ENCODE measurements around the gene TIFAB. TPM values are rescaled to one million over a fixed set of nuclear protein-coding genes. Genes with fewer than 3 reads are reported as not detected.

Gene TIFAB
- total and polyA plus RNA-seq, 7 experiments from 2014 or later: 0.05 to 1.1 (median 0.08) TPM; not detected in 4

DNA sequence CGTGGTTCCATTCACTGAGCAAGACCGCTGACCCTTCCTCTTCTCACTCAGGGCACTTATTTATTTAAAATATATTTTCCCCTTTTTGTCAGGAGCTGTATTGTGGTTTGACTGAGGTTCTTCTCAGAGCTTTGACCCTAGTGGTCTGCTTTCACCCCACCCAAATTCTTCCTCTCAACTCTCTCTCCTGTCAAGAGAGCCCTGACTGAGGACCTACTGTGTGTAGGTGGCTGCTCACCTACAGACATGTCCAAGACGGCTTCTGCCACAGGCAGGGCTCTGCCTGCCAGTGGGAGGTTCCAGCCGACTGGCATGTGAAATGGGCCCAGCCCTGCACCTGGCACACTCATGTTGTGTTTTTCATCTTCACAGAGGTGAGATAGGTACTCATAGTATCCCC is 10.2 kb downstream of the TIFAB start:
- Histone ChIP-seq H3K27ac (ENCODE audit: low read depth, low read length) (no peak overlapping the region), H3K4me3 (ENCODE audit: low read length) (no peak overlapping the region), H3K27me3 (ENCODE audit: control insufficient read depth in 2 of 2, insufficient read depth in 2 of 2, low read length in 2 of 2) (no peaks in the 10 kb centered on the region), H3K9me3 (ENCODE audit: control insufficient read depth in 2 of 3, low read length in 3 of 3) (no peaks in the 10 kb centered on the region), H3K36me3 (ENCODE audit: control insufficient read depth in 2 of 3, insufficient read depth in 3 of 3, low read length in 3 of 3) (no peaks in the 10 kb centered on the region), H3K4me1 (ENCODE audit: control insufficient read depth in 2 of 2, insufficient read depth in 2 of 2, low read length in 2 of 2) (no peaks in the 10 kb centered on the region)
- H3K4me1 Mint-ChIP-seq: peaks cover 0 to 4% (median 0%) of the 10 kb centered on the region in 7 donors
- no peak for ATAC-seq
- intact Hi-C loops (cut with micrococcal nuclease): no loop called here
- H3K27me3 Mint-ChIP-seq: peaks cover 0 to 20% (median 6%) of the 10 kb centered on the region in 5 donors
- no peak for DNase-seq
- no peaks in the 10 kb centered on the region for H3K9me3 Mint-ChIP-seq
- no peaks in the 10 kb centered on the region for H3K36me3 Mint-ChIP-seq
- no peak overlapping the region for H3K4me3 Mint-ChIP-seq
- H3K27ac Mint-ChIP-seq: no peak overlapping the region
- POLR2A ChIA-PET: no interaction called here
- CTCF ChIA-PET: interaction anchor here (0.8 kb wide), 1 partner anchor 125 kb away, joined by 3 read pairs; no protein-coding TSS in a partner anchor

DNA sequence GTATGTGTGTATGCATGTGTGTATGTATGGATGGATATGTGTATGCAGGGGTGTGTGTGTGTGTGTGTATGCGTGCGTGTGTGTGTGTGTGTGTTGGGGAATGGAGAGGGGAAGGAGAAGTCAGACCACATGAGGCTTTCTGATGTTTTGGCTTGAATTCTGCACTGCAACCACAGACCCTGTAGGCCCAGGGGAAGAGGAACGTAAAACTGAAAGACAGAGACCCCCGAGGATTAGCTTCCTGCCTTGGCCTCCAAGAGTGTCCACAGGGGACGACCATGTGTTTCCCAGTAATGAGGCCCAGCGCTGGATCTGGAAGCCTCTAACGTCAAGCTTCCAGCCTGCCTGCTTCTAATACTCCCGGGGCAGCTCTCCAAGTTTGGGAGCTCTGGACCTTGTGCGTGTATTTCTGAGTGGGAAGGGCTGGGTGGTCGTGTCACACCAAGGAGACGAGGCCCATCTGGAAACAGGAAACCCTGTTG is 10.8 kb downstream of the TIFAB start:
- CTCF ChIA-PET: interaction anchor here (0.8 kb wide), 1 partner anchor 125 kb away, joined by 3 read pairs; no protein-coding TSS in a partner anchor
- no peaks in the 10 kb centered on the region for H3K36me3 ChIP-seq (ENCODE audit: control insufficient read depth in 2 of 3, insufficient read depth in 3 of 3, low read length in 3 of 3)
- H3K27ac Mint-ChIP-seq: no peak overlapping the region

DNA sequence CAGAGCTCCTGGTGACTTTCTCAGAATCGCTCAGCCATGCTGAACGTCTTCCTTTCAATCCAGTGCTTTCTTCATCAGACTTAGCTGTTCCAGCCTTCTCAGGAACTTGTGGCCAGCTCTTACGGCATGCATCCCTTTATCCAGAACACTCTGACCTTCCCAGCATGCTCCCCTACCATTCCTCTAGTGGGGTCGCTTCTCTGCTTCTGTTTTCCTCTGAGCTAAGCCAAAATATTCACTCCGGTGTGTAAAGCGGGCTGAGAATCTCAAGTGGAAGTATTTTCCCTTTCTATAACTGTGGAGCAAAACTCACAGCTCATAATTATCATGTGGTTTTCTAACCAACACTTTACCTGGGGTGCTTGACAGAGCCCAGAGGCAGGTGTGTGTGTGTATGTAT is 11.2 kb downstream of the TIFAB start:
- H3K36me3 ChIP-seq (ENCODE audit: control insufficient read depth in 2 of 3, insufficient read depth in 3 of 3, low read length in 3 of 3): no peaks in the 10 kb centered on the region
- H3K27me3 ChIP-seq (ENCODE audit: control insufficient read depth in 2 of 2, insufficient read depth in 2 of 2, low read length in 2 of 2): no peaks in the 10 kb centered on the region
- DNase-seq (no peak), ATAC-seq (no peak)
- Mint-ChIP-seq H3K9me3 (no peaks in the 10 kb centered on the region), H3K36me3 (no peaks in the 10 kb centered on the region), H3K27me3 (peaks cover 4 to 26% (median 6%) of the 10 kb centered on the region in 5 donors), H3K4me3 (no peak overlapping the region), H3K27ac (no peak overlapping the region), H3K4me1 (peaks cover 0 to 4% (median 0%) of the 10 kb centered on the region in 7 donors)
- POLR2A ChIA-PET: no interaction called here
- intact Hi-C loops (cut with micrococcal nuclease): no loop called here
- no peaks in the 10 kb centered on the region for H3K9me3 ChIP-seq (ENCODE audit: control insufficient read depth in 2 of 3, low read length in 3 of 3)
- no peaks in the 10 kb centered on the region for H3K4me1 ChIP-seq (ENCODE audit: control insufficient read depth in 2 of 2, insufficient read depth in 2 of 2, low read length in 2 of 2)
- CTCF ChIA-PET: no interaction called here
- H3K4me3 ChIP-seq (ENCODE audit: low read length): no peak overlapping the region
- no peak overlapping the region for H3K27ac ChIP-seq (ENCODE audit: low read depth, low read length)

More for the DNA sequence above, 10.8 kb downstream of the TIFAB start:
- Histone ChIP-seq H3K27me3 (ENCODE audit: control insufficient read depth in 2 of 2, insufficient read depth in 2 of 2, low read length in 2 of 2) (no peaks in the 10 kb centered on the region), H3K27ac (ENCODE audit: low read depth, low read length) (no peak overlapping the region), H3K9me3 (ENCODE audit: control insufficient read depth in 2 of 3, low read length in 3 of 3) (no peaks in the 10 kb centered on the region), H3K4me3 (ENCODE audit: low read length) (no peak overlapping the region), H3K4me1 (ENCODE audit: control insufficient read depth in 2 of 2, insufficient read depth in 2 of 2, low read length in 2 of 2) (no peaks in the 10 kb centered on the region)
- peak in 1 of 9 donors; percentile 13 for DNase-seq
- Mint-ChIP-seq H3K4me1 (peaks cover 0 to 4% (median 0%) of the 10 kb centered on the region in 7 donors), H3K4me3 (no peak overlapping the region), H3K9me3 (no peaks in the 10 kb centered on the region), H3K36me3 (no peaks in the 10 kb centered on the region), H3K27me3 (peaks cover 2 to 25% (median 5%) of the 10 kb centered on the region in 5 donors)
- intact Hi-C loops (cut with micrococcal nuclease): no loop called here
- ATAC-seq: no peak
- POLR2A ChIA-PET: no interaction called here

DNA sequence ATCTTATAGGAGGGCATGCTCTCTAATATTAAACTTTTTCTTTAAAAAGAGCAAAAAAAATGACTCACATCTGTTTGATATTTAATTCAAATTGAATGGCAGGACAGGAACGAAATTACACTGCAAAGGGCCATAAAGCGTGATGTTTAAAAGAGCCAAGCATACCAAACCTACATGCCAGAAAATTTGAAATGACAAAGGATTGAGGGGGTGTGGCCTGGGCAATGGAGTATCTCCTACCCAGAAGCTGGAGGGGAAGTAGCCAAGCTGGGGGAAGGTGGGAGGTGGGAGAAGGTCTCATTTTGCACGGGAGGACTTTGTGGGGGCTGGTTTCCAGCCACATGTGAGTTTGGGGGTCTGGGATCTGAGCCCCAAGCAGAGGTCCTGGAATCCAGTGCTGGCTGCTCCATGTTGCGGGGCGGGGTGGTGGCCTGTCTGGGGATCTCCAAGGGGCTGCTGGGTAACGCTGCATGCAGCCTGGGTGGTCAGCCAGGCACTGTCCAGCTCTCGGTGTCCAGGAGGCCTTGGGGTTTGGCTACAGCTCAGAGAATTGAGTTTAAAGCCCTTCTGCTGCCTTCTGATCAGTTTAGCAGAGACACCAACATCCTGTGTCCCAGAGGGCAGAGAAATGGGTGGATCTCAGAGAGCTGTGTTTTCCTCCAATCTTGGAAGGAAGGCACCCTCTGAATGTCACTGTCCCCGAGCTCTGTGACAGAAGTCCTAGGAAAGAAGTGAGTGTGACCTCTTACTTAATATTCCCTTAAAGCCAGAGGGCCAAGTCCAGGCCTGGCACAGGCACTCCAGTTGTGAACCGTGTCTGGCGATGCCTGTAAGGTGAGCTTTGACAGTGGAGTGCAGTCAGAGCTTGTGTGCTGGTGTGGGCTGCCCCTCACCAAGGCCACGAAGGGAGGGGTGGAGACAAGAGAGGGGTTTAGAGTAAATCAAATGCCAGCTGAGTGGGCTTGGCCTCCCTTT is 12.6 kb downstream of the TIFAB start:
- Histone ChIP-seq H3K27me3 (ENCODE audit: control insufficient read depth in 2 of 2, insufficient read depth in 2 of 2, low read length in 2 of 2) (no peaks in the 10 kb centered on the region), H3K27ac (ENCODE audit: low read depth, low read length) (no peak overlapping the region), H3K4me3 (ENCODE audit: low read length) (no peak overlapping the region), H3K4me1 (ENCODE audit: control insufficient read depth in 2 of 2, insufficient read depth in 2 of 2, low read length in 2 of 2) (no peaks in the 10 kb centered on the region), H3K9me3 (ENCODE audit: control insufficient read depth in 2 of 3, low read length in 3 of 3) (no peaks in the 10 kb centered on the region), H3K36me3 (ENCODE audit: control insufficient read depth in 2 of 3, insufficient read depth in 3 of 3, low read length in 3 of 3) (no peaks in the 10 kb centered on the region)
- H3K27me3 Mint-ChIP-seq: peaks cover 5 to 31% (median 8%) of the 10 kb centered on the region in 5 donors
- H3K27ac Mint-ChIP-seq: no peak overlapping the region
- intact Hi-C loops (cut with micrococcal nuclease): no loop called here
- peaks cover 0 to 6% (median 0%) of the 10 kb centered on the region in 7 donors for H3K4me1 Mint-ChIP-seq
- DNase-seq (no peak), ATAC-seq (no peak)
- no peak overlapping the region for H3K4me3 Mint-ChIP-seq
- CTCF ChIA-PET: no interaction called here
- POLR2A ChIA-PET: no interaction called here
- no peaks in the 10 kb centered on the region for H3K9me3 Mint-ChIP-seq
- H3K36me3 Mint-ChIP-seq: no peaks in the 10 kb centered on the region

DNA sequence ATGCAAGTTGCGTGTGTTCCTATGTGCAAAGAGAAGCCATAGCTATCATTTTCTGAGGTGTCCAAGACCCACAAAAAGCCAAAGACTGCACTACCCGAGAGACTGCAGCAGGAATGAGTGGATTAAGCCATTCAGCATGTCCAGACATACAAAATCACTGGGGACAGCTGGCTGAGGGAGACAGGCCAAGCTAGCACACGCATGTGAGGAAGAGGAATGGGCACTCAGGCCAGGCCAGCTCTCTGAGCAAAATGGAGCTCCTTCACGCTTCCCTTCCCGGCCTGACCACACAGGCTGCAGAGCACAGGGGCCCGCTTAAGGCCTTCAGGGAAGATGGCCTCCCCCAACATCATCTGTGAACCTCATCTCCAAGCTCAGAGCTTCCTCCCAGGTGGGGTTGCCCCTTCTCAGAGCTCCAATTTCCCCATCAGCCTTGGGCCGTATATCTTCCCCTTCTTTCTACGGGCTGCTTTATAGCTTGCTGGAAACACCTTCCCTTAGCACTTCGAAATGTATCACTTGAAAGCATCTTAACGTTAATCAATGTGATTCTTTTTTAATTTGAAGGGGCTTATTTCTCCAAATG is 13.4 kb downstream of the TIFAB start:
- ATAC-seq (no peak), DNase-seq (no peak)
- Mint-ChIP-seq H3K4me1 (peaks cover 0 to 6% (median 0%) of the 10 kb centered on the region in 7 donors), H3K9me3 (no peaks in the 10 kb centered on the region), H3K4me3 (no peak overlapping the region), H3K27ac (no peak overlapping the region), H3K27me3 (peaks cover 3 to 33% (median 9%) of the 10 kb centered on the region in 5 donors), H3K36me3 (no peaks in the 10 kb centered on the region)
- Histone ChIP-seq H3K36me3 (ENCODE audit: control insufficient read depth in 2 of 3, insufficient read depth in 3 of 3, low read length in 3 of 3) (no peaks in the 10 kb centered on the region), H3K4me3 (ENCODE audit: low read length) (no peak overlapping the region), H3K4me1 (ENCODE audit: control insufficient read depth in 2 of 2, insufficient read depth in 2 of 2, low read length in 2 of 2) (no peaks in the 10 kb centered on the region), H3K9me3 (ENCODE audit: control insufficient read depth in 2 of 3, low read length in 3 of 3) (no peaks in the 10 kb centered on the region), H3K27ac (ENCODE audit: low read depth, low read length) (no peak overlapping the region), H3K27me3 (ENCODE audit: control insufficient read depth in 2 of 2, insufficient read depth in 2 of 2, low read length in 2 of 2) (no peaks in the 10 kb centered on the region)
- intact Hi-C loops (cut with micrococcal nuclease): no loop called here
- ChIA-PET CTCF (no interaction called here), POLR2A (no interaction called here)

DNA sequence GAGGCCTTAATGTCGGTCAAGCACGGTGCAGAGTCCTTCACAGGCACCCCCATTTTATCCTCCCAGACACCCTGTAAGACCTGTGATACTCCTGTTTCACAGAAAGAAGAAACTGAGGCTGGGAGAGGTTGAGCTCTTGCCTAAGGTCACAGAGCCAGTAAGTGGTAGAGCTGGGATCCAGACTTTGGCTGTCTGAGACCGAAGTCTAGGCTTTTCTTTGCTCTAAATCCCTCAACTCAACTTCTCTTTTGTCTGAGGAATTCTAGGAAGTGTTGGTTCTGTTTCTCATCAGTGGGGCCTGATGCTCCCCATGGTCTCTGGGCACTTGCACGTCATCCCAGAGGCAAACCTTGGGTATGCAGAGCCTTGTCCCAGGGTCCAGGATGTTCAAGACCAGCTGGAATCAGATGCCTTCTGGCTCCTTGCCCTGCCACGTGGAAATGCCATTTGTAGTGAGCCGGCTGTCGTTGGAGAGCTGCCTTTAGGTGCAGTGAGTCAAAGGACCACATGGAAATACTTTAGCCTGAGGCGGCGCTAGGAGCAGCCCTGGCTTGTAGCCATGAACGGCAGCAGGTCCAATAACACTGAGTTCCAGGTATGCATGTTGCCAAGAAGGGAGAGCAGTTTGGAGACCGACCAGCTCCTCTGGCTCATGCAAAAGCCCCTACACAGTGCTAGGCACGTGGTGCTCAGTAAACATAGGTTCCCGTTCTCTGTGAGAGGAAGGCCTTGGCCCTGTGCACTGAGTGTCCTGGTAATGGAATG is 14.2 kb downstream of the TIFAB start:
- H3K4me3 Mint-ChIP-seq: no peak overlapping the region
- ChIA-PET CTCF (no interaction called here), POLR2A (no interaction called here)
- Histone ChIP-seq H3K9me3 (ENCODE audit: control insufficient read depth in 2 of 3, low read length in 3 of 3) (no peaks in the 10 kb centered on the region), H3K27ac (ENCODE audit: low read depth, low read length) (no peak overlapping the region), H3K27me3 (ENCODE audit: control insufficient read depth in 2 of 2, insufficient read depth in 2 of 2, low read length in 2 of 2) (no peaks in the 10 kb centered on the region), H3K4me3 (ENCODE audit: low read length) (no peak overlapping the region), H3K36me3 (ENCODE audit: control insufficient read depth in 2 of 3, insufficient read depth in 3 of 3, low read length in 3 of 3) (no peaks in the 10 kb centered on the region), H3K4me1 (ENCODE audit: control insufficient read depth in 2 of 2, insufficient read depth in 2 of 2, low read length in 2 of 2) (no peaks in the 10 kb centered on the region)
- no peak for DNase-seq
- no peak overlapping the region for H3K27ac Mint-ChIP-seq
- H3K4me1 Mint-ChIP-seq: peaks cover 0 to 6% (median 0%) of the 10 kb centered on the region in 7 donors
- no peaks in the 10 kb centered on the region for H3K36me3 Mint-ChIP-seq
- intact Hi-C loops (cut with micrococcal nuclease): no loop called here
- ATAC-seq: peak; percentile 10
- H3K9me3 Mint-ChIP-seq: no peaks in the 10 kb centered on the region
- H3K27me3 Mint-ChIP-seq: peaks cover 4 to 36% (median 8%) of the 10 kb centered on the region in 5 donors

Data from naive thymus-derived CD4-positive, alpha-beta T cell (primary cell).